HG03457 (cell line): ENCODE measurements around the gene PPP1R13B.
A peak's percentile ranks its signal among the peaks of the same experiment; 100 is the strongest.

Experiments
- ATAC-seq: cut with Tn5 transposase; IDR thresholded peaks from one replicate; pipeline ENCODE4 v1.9.1; 2021; ENCODE audit warnings: moderate number of reproducible peaks; ENCODE audit not compliant: unreplicated experiment

PPP1R13B gene

GRCh38 chr14:103716091-103716801 is 131.1 kb downstream of the PPP1R13B start:
- ATAC-seq: no peak

GRCh38 chr14:103715052-103716000 is 132.0 kb downstream of the PPP1R13B start, which contains the start of the genes XRCC3 and ZFYVE21:
Gene XRCC3, minus strand, starts transcription at chr14:103715451. Its CDS starts 4,364 bp downstream, at chr14:103711087.
Gene ZFYVE21, plus strand, starts transcription at chr14:103715810. Its CDS starts 32 bp downstream, at chr14:103715842.
- ATAC-seq: peak; percentile 89

- ATAC-seq: no peak
Observed at GRCh38 chr14:103714063-103714724, 133.2 kb downstream of the PPP1R13B start.

GRCh38 chr14:103713304-103714062 is 133.9 kb downstream of the PPP1R13B start:
- no peak for ATAC-seq

GRCh38 chr14:103712633-103713247 is 134.6 kb downstream of the PPP1R13B start:
- no peak for ATAC-seq

GRCh38 chr14:103711516-103712431 is 135.6 kb downstream of the PPP1R13B start:
- no peak for ATAC-seq

- ATAC-seq: no peak
Observed at GRCh38 chr14:103710771-103711377, 136.5 kb downstream of the PPP1R13B start.

GRCh38 chr14:103709814-103710213 is 137.6 kb downstream of the PPP1R13B start:
- ATAC-seq: no peak

GRCh38 chr14:103708750-103709187 is 138.6 kb downstream of the PPP1R13B start:
- no peak for ATAC-seq

GRCh38 chr14:103707329-103708263 is 139.8 kb downstream of the PPP1R13B start:
- ATAC-seq: no peak

GRCh38 chr14:103706551-103707328 is 140.6 kb downstream of the PPP1R13B start:
- no peak for ATAC-seq

- ATAC-seq: no peak
Observed at GRCh38 chr14:103705504-103706284, 141.7 kb downstream of the PPP1R13B start.

GRCh38 chr14:103705118-103705503 is 142.3 kb downstream of the PPP1R13B start:
- no peak for ATAC-seq

GRCh38 chr14:103704708-103705107 is 142.7 kb downstream of the PPP1R13B start:
- ATAC-seq: no peak

- ATAC-seq: no peak
Observed at GRCh38 chr14:103703433-103704385, 143.7 kb downstream of the PPP1R13B start.
